ENCODE results near the gene GNPTG. TPM values are rescaled to one million over a fixed set of nuclear protein-coding genes. Genes with fewer than 3 reads are reported as not detected.

The GNPTG gene
- 26.0 and 34.6 TPM in 2 replicates for total RNA-seq

- intact Hi-C loops (cut with micrococcal nuclease) = loop anchor here (1.0 to 5.0 kb wide), 3 partner anchors 42 to 991 kb away; partner anchors contain the start of genes ABCA3, UBE2I and UNKL
These were observed at the start of gene GNPTG, which contains the start of gene TSR3 for GRCh38 chr16:1351582-1352362. TSS of gene GNPTG (plus strand) at chr16:1351931. CDS start at chr16:1351966, 35 bp downstream. TSS of gene TSR3 (minus strand) at chr16:1351878. CDS start at chr16:1351804, 74 bp downstream.

GRCh38 chr16:1305823-1306222, 45.9 kb upstream of the GNPTG start:
- intact Hi-C loops (cut with micrococcal nuclease) = no loop called here

GRCh38 chr16:1306334-1306733, 45.4 kb upstream of the GNPTG start:
- intact Hi-C loops (cut with micrococcal nuclease) = no loop called here

GRCh38 chr16:1308036-1308976, 43.4 kb upstream of the GNPTG start:
- intact Hi-C loops (cut with micrococcal nuclease) = no loop called here

GRCh38 chr16:1308977-1309885, 42.5 kb upstream of the GNPTG start, which contains the start of gene UBE2I:
TSS of gene UBE2I (plus strand) at chr16:1309636. CDS start at chr16:1314031, 4,395 bp downstream.
- intact Hi-C loops (cut with micrococcal nuclease) = loop anchor here (1.0 kb wide), 1 partner anchor 42 kb away; the partner anchor contains the start of genes GNPTG and TSR3

GRCh38 chr16:1309888-1310831, 41.6 kb upstream of the GNPTG start:
- intact Hi-C loops (cut with micrococcal nuclease) = loop anchor here (1.0 kb wide), 1 partner anchor 41 kb away; the partner anchor contains the start of genes GNPTG and TSR3

- intact Hi-C loops (cut with micrococcal nuclease) = no loop called here
These were observed 40.9 kb upstream of the GNPTG start for GRCh38 chr16:1310832-1311200.

- intact Hi-C loops (cut with micrococcal nuclease) = no loop called here
These were observed 40.5 kb upstream of the GNPTG start for GRCh38 chr16:1311212-1311737.

GRCh38 chr16:1311738-1312466, 39.8 kb upstream of the GNPTG start:
- intact Hi-C loops (cut with micrococcal nuclease) = no loop called here

GRCh38 chr16:1312467-1312816, 39.3 kb upstream of the GNPTG start:
- intact Hi-C loops (cut with micrococcal nuclease) = no loop called here

GRCh38 chr16:1312903-1313302, 38.8 kb upstream of the GNPTG start:
- intact Hi-C loops (cut with micrococcal nuclease) = no loop called here

GRCh38 chr16:1313721-1314369, 37.9 kb upstream of the GNPTG start:
- intact Hi-C loops (cut with micrococcal nuclease) = no loop called here

GRCh38 chr16:1314399-1315068, 37.2 kb upstream of the GNPTG start:
- intact Hi-C loops (cut with micrococcal nuclease) = no loop called here

- intact Hi-C loops (cut with micrococcal nuclease) = no loop called here
These were observed 36.4 kb upstream of the GNPTG start for GRCh38 chr16:1315081-1316032.

GRCh38 chr16:1316033-1316405, 35.7 kb upstream of the GNPTG start:
- intact Hi-C loops (cut with micrococcal nuclease) = no loop called here

GRCh38 chr16:1317479-1318267, 34.1 kb upstream of the GNPTG start:
- intact Hi-C loops (cut with micrococcal nuclease) = no loop called here

Measured in T-helper 2 cell treated with Interferon-gamma antibody and Interleukin-4, amounts not matched to agents 100 ng/mL and 5 ng/mL, for 36 hours (primary cell).